ENCODE measurements around the gene RRP1.

GRCh38 chr21:43820466-43820865 lies 31.1 kb downstream of the RRP1 start:
- TF ChIP-seq SUZ12 (IDR thresholded peaks at IDR 0.05; ENCODE audit: extremely low read depth, insufficient read depth, insufficient read length) (no peak), ZNF274 (IDR thresholded peaks at IDR 0.05; ENCODE audit: low read depth, low read length) (no peak)
